Testis (tissue), 5 donors: Measurements from ENCODE around the gene UPK3B. TPM values are rescaled to one million over a fixed set of nuclear protein-coding genes. Genes with fewer than 3 reads are reported as not detected.
"Not testable (repeated sequence)": the region's sequence is repeated elsewhere in the genome, so short reads cannot be mapped to it uniquely, and the experiment has no call there.

Experiments used
- DNase-seq: peaks from one replicate; pipeline ENCODE4 v3.0.0-alpha.2; 2019
- H3K27ac ChIP-seq, 2 donors: fragments of 200-600 bp; sonication (generic); one replicate each; pipeline ENCODE4 v1.5.1; 2019
- H3K27me3 ChIP-seq: fragments of 200-600 bp; sonication (generic); one replicate; pipeline ENCODE4 v1.5.1; 2019
- H3K36me3 ChIP-seq: fragments of 200-600 bp; sonication (generic); one replicate; pipeline ENCODE4 v1.5.1; 2017; ENCODE audit warnings: low read depth; ENCODE audit errors: missing control alignments
- H3K4me1 ChIP-seq: fragments of 200-600 bp; sonication (generic); one replicate; pipeline ENCODE4 v1.5.1; 2019
- H3K4me3 ChIP-seq, 2 donors: fragments of 200-600 bp; sonication (generic); one replicate each; pipeline ENCODE4 v1.5.1; 2017 to 2019
- H3K9me3 ChIP-seq: fragments of 200-600 bp; sonication (generic); one replicate; pipeline ENCODE4 v1.5.1; 2017
- CTCF ChIP-seq, 3 experiments: fragments of 450-650 bp in 2 of 3; fragments of 200-600 bp in 1 of 3; sonication (generic) in 1 of 3; IDR thresholded peaks; one replicate each; pipeline ENCODE4 v1.5.1; 2016 to 2019; ENCODE audit warnings: antibody characterized with exemption in 3 of 3, mild to moderate bottlenecking in 2 of 3, moderate library complexity in 1 of 3
- POLR2A ChIP-seq: fragments of 450-650 bp; IDR thresholded peaks from one replicate; pipeline ENCODE4 v1.6.1; 2017; ENCODE audit warnings: antibody characterized with exemption, mild to moderate bottlenecking, moderate library complexity
- WGBS, 2 donors: methylation state at CpG; one replicate each; pipeline ENCODE4 v1.1.5; 2018; 5-methylcytosine and 5-hydroxymethylcytosine counted together
- intact Hi-C: fragments of 100-400 bp; cut with DNase I; formaldehyde crosslinking; loops from one replicate; pipeline ENCODE4 v1.15.1; 2023; ENCODE audit warnings: low total_unique reads
- long read RNA-seq, 2 donors: transcript quantifications; one replicate each; lab custom pipeline, GENCODE V29; 2026
- polyA plus RNA-seq: library from polyadenylated mRNA; stranded (reverse); fragments of 350-450 nt; fragmentation: Illumina TruSeq; extraction: RNeasy Lipid Tissue Mini Kit (QIAGEN cat#74804); gene quantifications from one replicate; pipeline ENCODE4 v1.2.3, GENCODE V29; 2014; ENCODE audit warnings: low read depth, low replicate concordance; ENCODE audit not compliant: insufficient read depth
- total RNA-seq, 2 donors: library from RNA; depleted of rRNA; stranded (reverse); fragments of >200 nt; gene quantifications; one replicate each; pipeline ENCODE4 v1.2.3, GENCODE V29; 2016

UPK3B gene
- total RNA-seq, result 10 to 100 TPM; 19.1 to 27.1 TPM
- 66.8 TPM for polyA plus RNA-seq
- long read RNA-seq, donor 1, partial matches to known transcripts, result 0 of 2 reads
- long read RNA-seq, donor 1, other reads (novel, unspliced or antisense), result 0 of 2 reads
- long read RNA-seq, donor 2, partial matches to known transcripts, result 0 of 3 reads
- long read RNA-seq, donor 2, other reads (novel, unspliced or antisense), result 0 of 3 reads

DNA sequence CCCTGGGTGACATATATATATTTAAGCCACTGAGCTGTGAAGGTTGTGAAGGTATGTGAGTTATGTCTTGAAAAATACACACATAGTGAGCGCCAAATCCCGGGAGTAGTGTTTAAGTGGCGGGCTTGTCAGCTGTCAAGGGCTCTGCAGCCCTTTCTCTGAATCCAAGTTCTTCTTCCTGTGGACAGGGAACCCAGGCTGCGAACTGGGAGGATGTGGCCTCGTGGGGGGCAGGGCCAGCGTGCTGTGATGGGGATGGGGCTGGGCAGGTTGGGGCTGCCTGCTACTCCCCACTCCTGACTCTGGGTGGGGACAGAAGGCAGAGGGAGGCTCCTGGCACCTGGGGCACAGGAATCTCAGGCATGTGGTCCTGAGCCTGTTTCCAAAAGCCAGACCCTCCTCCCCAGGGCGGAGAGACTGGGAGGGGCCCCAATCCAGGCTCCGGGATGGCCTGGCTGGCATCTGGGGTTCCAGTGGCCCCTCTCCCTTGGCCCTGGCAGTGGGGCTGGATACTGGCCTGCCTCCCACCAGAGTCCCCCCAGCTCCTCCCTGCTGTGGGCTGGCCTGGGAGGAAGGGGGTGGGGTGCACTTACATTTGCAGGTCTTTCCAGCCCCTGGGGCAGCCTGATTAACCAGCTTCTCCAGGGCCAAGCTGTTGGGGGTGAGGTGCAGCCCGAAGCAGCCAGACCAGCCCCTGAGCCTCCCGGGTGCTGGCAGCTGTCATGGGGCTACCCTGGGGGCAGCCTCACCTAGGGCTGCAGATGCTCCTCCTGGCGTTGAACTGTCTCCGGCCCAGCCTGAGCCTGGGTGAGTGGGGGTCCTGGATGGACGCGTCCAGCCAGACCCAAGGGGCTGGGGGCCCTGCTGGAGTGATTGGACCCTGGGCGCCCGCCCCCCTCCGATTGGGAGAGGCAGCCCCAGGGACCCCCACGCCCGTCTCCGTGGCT, at the start of gene UPK3B:
Gene UPK3B (plus strand): TSS at position 622 of the 947 bp plus-strand sequence. CDS start 101 bp downstream, at position 723.
- TF ChIP-seq CTCF (IDR thresholded peaks at IDR 0.05) (no peak), POLR2A (no peak)
- Histone ChIP-seq H3K27me3 (no peaks in the 10 kb centered on the region), H3K4me3 (no peak within 1 kb of the TSS), H3K27ac (no peak within 1 kb of the TSS), H3K36me3 (no peaks in the 10 kb centered on the region), H3K9me3 (no peaks in the 10 kb centered on the region), H3K4me1 (peaks cover 14% of the 10 kb centered on the region)
- WGBS, 2 donors, result 59 to 61% methylated on average over 3 to 19 of the region's 20 CpGs
- intact Hi-C loops, result no loop called here
- no peak for DNase-seq

GRCh38 chr7:76460767-76461166, 49.6 kb upstream of the UPK3B start:
- H3K36me3 ChIP-seq, H3K27me3 ChIP-seq, H3K4me1 ChIP-seq, H3K27ac ChIP-seq, H3K4me3 ChIP-seq, DNase-seq, intact Hi-C loops, H3K9me3 ChIP-seq: not testable (repeated sequence)
- WGBS, 2 donors, result 47 to 61% methylated on average over 13 to 15 of the region's 20 CpGs

DNA sequence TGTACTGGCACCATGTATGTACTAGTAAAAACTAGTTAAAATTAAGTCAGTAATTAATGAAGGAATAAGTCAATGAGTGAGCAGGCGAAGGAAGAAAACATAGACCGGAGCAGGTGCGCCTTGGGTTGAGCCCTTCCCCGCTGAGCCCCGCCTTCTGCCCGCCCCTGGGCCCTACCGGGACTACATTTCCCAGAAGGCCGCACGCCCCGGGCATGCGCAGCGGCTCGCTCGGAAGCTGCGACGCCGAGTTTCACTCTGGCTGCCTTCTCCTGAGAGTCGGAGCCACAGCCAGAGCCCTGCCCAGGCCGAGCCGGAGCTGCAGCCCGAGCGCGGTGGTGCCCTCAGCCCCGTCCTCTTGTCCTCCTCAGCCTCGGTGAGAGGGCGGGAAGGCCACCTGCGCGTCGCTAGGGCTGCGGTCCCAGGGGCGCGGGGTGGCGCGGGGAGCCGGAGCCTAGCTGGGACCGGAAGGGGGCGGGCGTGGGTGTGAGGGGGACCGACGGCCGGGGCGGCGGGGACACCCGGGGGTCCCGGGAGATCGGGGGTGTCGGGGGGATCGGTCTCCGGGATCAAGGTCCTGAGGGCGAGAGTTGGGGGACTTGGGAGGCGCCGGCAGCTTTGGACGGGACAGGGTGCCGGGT, 48.8 kb upstream of the UPK3B start, which contains the start of gene DTX2:
Gene DTX2 (plus strand): TSS at position 246 of the 638 bp plus-strand sequence. CDS start 18,801 bp downstream, outside the sequence.
- H3K4me1 ChIP-seq, H3K27me3 ChIP-seq, H3K9me3 ChIP-seq, intact Hi-C loops, H3K36me3 ChIP-seq: not testable (repeated sequence)
- Histone ChIP-seq H3K4me3 (peak within 1 kb of the TSS; percentile 61 to 71), H3K27ac (peak within 1 kb of the TSS; percentile 76 to 79)
- DNase-seq, result peak; percentile 36
- WGBS, 2 donors, result no CpG with 5 or more reads among the region's 54 CpGs

GRCh38 chr7:76462271-76462882, 48.0 kb upstream of the UPK3B start:
- intact Hi-C loops, H3K27me3 ChIP-seq, H3K4me3 ChIP-seq, H3K9me3 ChIP-seq, H3K27ac ChIP-seq, H3K36me3 ChIP-seq, DNase-seq, H3K4me1 ChIP-seq: not testable (repeated sequence)
- no CpG with 5 or more reads among the region's 17 CpGs for WGBS, 2 donors

DNA sequence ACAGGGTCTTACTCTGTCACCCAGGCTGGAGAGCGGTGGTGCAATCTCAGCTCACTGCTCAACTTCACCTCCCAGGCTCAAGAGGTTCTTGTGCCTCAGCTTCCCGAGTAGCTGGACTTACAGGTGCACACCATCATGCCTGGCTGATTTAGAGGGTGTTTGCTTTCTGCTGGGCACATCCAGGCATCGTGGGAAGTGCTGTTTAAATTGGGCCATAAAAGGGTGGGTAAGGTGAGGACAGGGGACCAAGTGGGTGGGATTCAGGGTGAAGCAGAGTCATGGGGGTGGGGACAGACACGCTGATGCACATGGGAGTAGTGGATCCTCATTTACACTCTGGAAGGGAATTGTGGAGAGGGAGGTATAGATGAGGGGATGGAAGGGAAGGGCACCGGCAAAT, 45.4 kb upstream of the UPK3B start:
- H3K4me1 ChIP-seq, H3K4me3 ChIP-seq, intact Hi-C loops, DNase-seq, H3K36me3 ChIP-seq, H3K9me3 ChIP-seq, H3K27me3 ChIP-seq: not testable (repeated sequence)
- 74 to 93% methylated on average over 2 to 5 of the region's 5 CpGs for WGBS, 2 donors
- H3K27ac ChIP-seq, result peak overlapping the region; percentile 4 to 24

GRCh38 chr7:76465950-76466349, 44.4 kb upstream of the UPK3B start:
- DNase-seq, H3K4me1 ChIP-seq, H3K9me3 ChIP-seq, H3K27me3 ChIP-seq, H3K36me3 ChIP-seq, H3K4me3 ChIP-seq, intact Hi-C loops: not testable (repeated sequence)
- H3K27ac ChIP-seq, result peak overlapping the region in 1 of 2 donors; percentile 62
- no CpG with 5 or more reads among the region's 8 CpGs for WGBS, 2 donors

DNA sequence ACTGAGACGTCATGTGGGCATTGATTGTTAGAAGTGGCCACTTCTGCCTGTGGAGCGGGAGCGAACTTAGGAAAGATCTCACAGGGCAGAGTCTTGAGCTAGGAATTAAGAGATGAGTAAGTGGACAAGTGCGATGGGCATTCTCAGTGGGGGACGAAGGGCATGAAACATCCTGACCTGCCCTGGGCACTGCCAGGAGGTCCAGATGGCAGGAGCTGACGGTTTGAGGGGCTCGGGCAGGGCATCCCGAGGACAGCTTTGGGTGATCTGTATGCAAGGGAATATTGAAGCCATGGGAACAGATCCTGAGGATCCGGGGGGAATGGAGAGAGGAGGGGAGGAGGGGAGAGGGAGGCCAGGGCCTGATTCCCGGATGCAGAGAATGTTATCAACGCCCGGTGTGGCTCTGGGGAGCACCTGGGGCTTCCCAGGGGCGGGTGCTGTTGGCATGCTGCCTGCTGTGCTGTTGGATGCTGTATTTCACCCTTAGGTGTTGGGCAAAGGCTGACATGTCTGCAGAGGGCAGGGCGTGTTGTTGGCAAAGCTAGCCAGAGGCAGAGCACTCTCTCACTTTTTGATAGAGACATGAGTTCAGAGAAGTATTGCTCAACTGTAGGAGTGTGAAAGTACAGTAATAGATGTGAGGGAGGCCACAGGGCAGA, 42.5 kb upstream of the UPK3B start:
- DNase-seq, H3K4me1 ChIP-seq, H3K9me3 ChIP-seq, H3K4me3 ChIP-seq, H3K36me3 ChIP-seq, H3K27me3 ChIP-seq, intact Hi-C loops: not testable (repeated sequence)
- whole genome bisulfite sequencing, 2 donors, result 71 to 80% methylated on average over 10 to 11 of the region's 14 CpGs
- peak overlapping the region; percentile 32 to 69 for H3K27ac ChIP-seq

DNA sequence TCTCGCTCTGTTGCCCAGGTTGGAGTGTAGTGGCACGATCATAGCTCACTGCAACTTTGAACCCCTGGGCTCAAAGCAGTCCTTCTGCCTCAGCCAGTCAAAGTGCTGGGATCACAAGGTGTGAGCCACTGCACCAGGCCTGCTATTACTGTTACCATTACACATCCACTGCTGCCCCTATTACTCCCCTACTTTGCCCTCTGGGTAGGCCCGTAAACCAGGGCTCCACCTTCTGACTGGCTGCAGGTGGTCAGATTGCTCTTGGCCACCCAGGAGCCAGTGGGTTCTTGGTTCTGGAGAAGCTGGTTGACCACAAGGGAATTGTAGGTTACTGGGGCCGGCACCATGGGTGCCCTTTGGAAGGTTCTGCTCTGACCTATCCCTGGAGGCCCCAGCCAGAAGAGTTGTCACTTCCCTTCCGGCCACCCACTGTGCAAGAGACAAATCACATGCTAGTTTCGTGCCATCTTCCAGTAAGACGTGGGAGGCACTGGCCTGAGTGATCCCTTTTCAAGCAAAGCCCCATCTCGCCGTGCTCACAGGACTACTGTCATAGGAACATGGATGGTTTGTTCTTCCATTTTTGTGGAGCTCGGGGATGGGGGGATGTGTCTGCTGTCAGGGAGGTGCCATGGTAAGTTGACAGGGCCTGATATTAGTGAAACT, 38.7 kb upstream of the UPK3B start:
- H3K36me3 ChIP-seq, H3K27ac ChIP-seq, H3K4me3 ChIP-seq, H3K4me1 ChIP-seq, intact Hi-C loops, DNase-seq, H3K27me3 ChIP-seq, H3K9me3 ChIP-seq: not testable (repeated sequence)
- 79 to 87% methylated on average over 3 to 9 of the region's 10 CpGs for WGBS, 2 donors

DNA sequence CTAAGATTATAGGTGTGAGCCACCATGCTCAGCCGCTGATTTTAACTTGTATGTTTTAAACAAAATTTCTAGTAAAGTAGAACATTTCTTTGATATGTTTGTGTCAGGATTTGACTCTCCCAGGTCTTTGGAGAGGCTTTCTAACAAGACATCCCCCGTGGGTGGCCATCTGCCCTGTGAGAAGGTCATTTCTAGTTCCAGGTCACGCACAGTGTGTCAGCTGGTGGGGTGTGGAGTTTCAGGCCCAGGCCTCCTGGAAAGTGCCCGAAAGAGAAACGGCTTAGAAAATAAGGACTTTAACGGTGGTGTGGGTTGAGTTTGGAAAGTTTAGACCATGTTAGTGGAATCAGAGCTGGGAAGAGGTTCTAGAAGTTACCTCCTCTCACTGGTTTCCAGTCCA, 37.3 kb upstream of the UPK3B start:
- H3K36me3 ChIP-seq, H3K27ac ChIP-seq, H3K9me3 ChIP-seq, H3K27me3 ChIP-seq, H3K4me1 ChIP-seq, DNase-seq, H3K4me3 ChIP-seq, intact Hi-C loops: not testable (repeated sequence)
- 93 to 100% methylated on average over 2 to 3 of the region's 6 CpGs for WGBS, 2 donors
